HepG2 (cell line): ENCODE results near the gene DTX4. TPM values are rescaled to one million over a fixed set of nuclear protein-coding genes. Genes with fewer than 3 reads are reported as not detected.
"Not testable (repeated sequence)": the region's sequence is repeated elsewhere in the genome, so short reads cannot be mapped to it uniquely, and the experiment has no call there.

ENCODE experiments used
- ATAC-seq: fragments of 200-7000 bp; cut with Tn5 transposase; 3 replicates; pipeline ENCODE4 v1.9.1; 2020; ENCODE audit warnings: mild to moderate bottlenecking, moderate library complexity
- BruUV-seq: library from RNA; stranded (reverse); fragments of 400-500 nt; replicated peaks from 2 replicates; lab custom pipeline; 2021; lab: Mats Ljungman, UMichigan
- CTCF ChIA-PET: fragments of 300-600 bp; formaldehyde crosslinking; extraction: SDS; loops from one replicate; lab custom pipeline; 2021; ENCODE audit warnings: low total read pairs, inconsistent platforms, low intra/inter-chr PET ratio; lab: Yijun Ruan, JAX
- POLR2A ChIA-PET: fragments of 350-600 bp; sonication (Branson Sonifier 250); formaldehyde crosslinking; loops from one replicate; lab custom pipeline; 2020; ENCODE audit warnings: antibody characterized with exemption, inconsistent platforms; lab: Yijun Ruan, JAX
- DNase-seq: peaks from one replicate; pipeline ENCODE4 v3.0.0-alpha.2; 2015; ENCODE audit warnings: low spot score
- FAIRE-seq: peaks from 3 replicates; lab custom pipeline; 2011; peaks lifted over from hg19 to GRCh38; lab: Jason Lieb, UNC
- H2AFZ ChIP-seq: one replicate; pipeline ENCODE4 v1.6.1; 2011; ENCODE audit warnings: low read length, inconsistent platforms
- H3K27ac ChIP-seq: fragments of 300-600 bp; 3 replicates; pipeline ENCODE4 v1.8.0; 2011; ENCODE audit warnings: mixed run types, mild to moderate bottlenecking, mixed read lengths, low read length, inconsistent platforms; ENCODE audit not compliant: insufficient read depth; ENCODE audit errors: extremely low read length
- H3K27me3 ChIP-seq, 2 experiments: fragments of 200-600 bp in 1 of 2; 2 replicates in 1 of 2; 3 replicates in 1 of 2; pipeline versions ENCODE4 v1.6.0 to v1.8.0; 2011; ENCODE audit warnings: low read length in 2 of 2, mild to moderate bottlenecking in 2 of 2, moderate library complexity in 2 of 2, inconsistent platforms in 1 of 2; ENCODE audit not compliant: insufficient read depth in 2 of 2, control insufficient read depth in 1 of 2
- H3K36me3 ChIP-seq, 2 experiments: fragments of 200-600 bp in 1 of 2; replicated peaks in 1 of 2; 2 replicates in 1 of 2; 3 replicates in 1 of 2; pipeline versions ENCODE4 v1.5.1 to v1.8.0; 2011; ENCODE audit warnings: low read length in 2 of 2, inconsistent platforms in 1 of 2; ENCODE audit not compliant: insufficient read depth in 2 of 2, control insufficient read depth in 1 of 2
- H3K4me1 ChIP-seq: 2 replicates; pipeline ENCODE4 v1.5.1; 2012; ENCODE audit warnings: low read length, inconsistent platforms; ENCODE audit not compliant: insufficient read depth
- H3K4me2 ChIP-seq: 2 replicates; pipeline ENCODE4 v1.6.0; 2011; ENCODE audit warnings: low read depth, low read length, inconsistent platforms
- H3K4me3 ChIP-seq, 3 experiments: fragments of 200-600 bp in 1 of 3; sonication (generic), shearing (Covaris generic) in 1 of 3; replicated peaks in 1 of 3; 2 replicates each; pipeline ENCODE4 v1.5.1; 2011 to 2016; ENCODE audit warnings: low read length in 3 of 3, inconsistent platforms in 2 of 3, low read depth in 2 of 3, mild to moderate bottlenecking in 2 of 3, control low read depth in 1 of 3, mixed read lengths in 1 of 3; ENCODE audit not compliant: insufficient read depth in 1 of 3
- H3K79me2 ChIP-seq: one replicate; pipeline ENCODE4 v1.6.1; 2011; ENCODE audit warnings: low read length, inconsistent platforms; ENCODE audit not compliant: insufficient read depth
- H3K9ac ChIP-seq: 2 replicates; pipeline ENCODE4 v1.6.0; 2011; ENCODE audit warnings: mild to moderate bottlenecking, low read depth, low read length, inconsistent platforms; ENCODE audit not compliant: insufficient read depth
- H3K9me3 ChIP-seq: 2 replicates; pipeline ENCODE4 v1.5.1; 2012; ENCODE audit warnings: mild to moderate bottlenecking, low read length
- H4K20me1 ChIP-seq: 2 replicates; pipeline ENCODE4 v1.6.0; 2011; ENCODE audit warnings: inconsistent platforms, mild to moderate bottlenecking, low read length, moderate library complexity; ENCODE audit not compliant: insufficient read depth
- AKAP8 ChIP-seq: sonication (generic); formaldehyde crosslinking; IDR thresholded peaks from 2 replicates; pipeline ENCODE4 v1.5.1; 2020; ENCODE audit warnings: mild to moderate bottlenecking, missing genetic modification reagents
- SP4 ChIP-seq: sonication (generic); formaldehyde crosslinking; IDR thresholded peaks from 2 replicates; pipeline ENCODE4 v1.8.1; 2023; ENCODE audit warnings: mild to moderate bottlenecking, missing genetic modification reagents
- ZBTB7A ChIP-seq: sonication (generic); formaldehyde crosslinking; IDR thresholded peaks from 2 replicates; pipeline ENCODE4 v1.8.0; 2022; ENCODE audit warnings: mild to moderate bottlenecking, missing genetic modification reagents
- ZNF713 ChIP-seq: sonication (generic); formaldehyde crosslinking; IDR thresholded peaks from 2 replicates; pipeline ENCODE4 v1.4.0; 2020; ENCODE audit warnings: mild to moderate bottlenecking, missing genetic modification reagents
- ZNF841 ChIP-seq: sonication (generic); formaldehyde crosslinking; IDR thresholded peaks from 2 replicates; pipeline ENCODE4 v1.8.1; 2023; ENCODE audit warnings: missing genetic modification reagents, borderline replicate concordance
- WGBS: methylation state at CpG from one replicate; pipeline ENCODE4 v1.1.6; 2017; ENCODE audit warnings: low lambda C conversion rate; 5-methylcytosine and 5-hydroxymethylcytosine counted together
- in situ Hi-C: cut with HindIII; loops from 2 replicates; pipeline ENCODE4 v1.10.0; 2017; ENCODE audit warnings: low pct_unique_long_range_greater_than_20kb; ENCODE audit not compliant: extremely low pct_ligation_motif_present
- intact Hi-C: fragments of 100-400 bp; cut with micrococcal nuclease; formaldehyde crosslinking; loops from one replicate; pipeline ENCODE4 v1.10.0; 2022; ENCODE audit not compliant: unreplicated experiment
- polyA plus RNA-seq, 8 experiments: library from polyadenylated mRNA; depleted of rRNA in 3 of 8; stranded (reverse) in 7 of 8; unstranded in 1 of 8; fragments of >200 nt; fragmentation: Illumina TruSeq in 4 of 8; extraction: Trizol in 4 of 8; gene quantifications; 2 replicates each; pipeline versions ENCODE4 v1.2.1 to v1.2.3, GENCODE V29; 2011 to 2016; ENCODE audit warnings: low read depth in 4 of 8, missing spikeins in 1 of 8, mixed read lengths in 1 of 8; ENCODE audit not compliant: insufficient read depth in 1 of 8
- total RNA-seq, 5 experiments: library from RNA; depleted of rRNA; stranded (reverse); fragments of >200 nt; fragmentation: Illumina TruSeq; extraction: Trizol; gene quantifications; 2 replicates each; pipeline ENCODE4 v1.2.3, GENCODE V29; 2016; ENCODE audit warnings: low read depth in 1 of 5
- TF ChIP-seq, protein P1 (sequence below): sonication (generic); formaldehyde crosslinking; IDR thresholded peaks from 2 replicates; pipeline ENCODE4 v1.5.0; 2020; ENCODE audit warnings: mild to moderate bottlenecking, missing genetic modification reagents, moderate library complexity

The DTX4 gene
- total and polyA plus RNA-seq, 2 of the 13 experiments (the other 11 are each of a cell fraction or from before 2014, with no cell fraction given): 0.67 to 5.6 TPM

DNA sequence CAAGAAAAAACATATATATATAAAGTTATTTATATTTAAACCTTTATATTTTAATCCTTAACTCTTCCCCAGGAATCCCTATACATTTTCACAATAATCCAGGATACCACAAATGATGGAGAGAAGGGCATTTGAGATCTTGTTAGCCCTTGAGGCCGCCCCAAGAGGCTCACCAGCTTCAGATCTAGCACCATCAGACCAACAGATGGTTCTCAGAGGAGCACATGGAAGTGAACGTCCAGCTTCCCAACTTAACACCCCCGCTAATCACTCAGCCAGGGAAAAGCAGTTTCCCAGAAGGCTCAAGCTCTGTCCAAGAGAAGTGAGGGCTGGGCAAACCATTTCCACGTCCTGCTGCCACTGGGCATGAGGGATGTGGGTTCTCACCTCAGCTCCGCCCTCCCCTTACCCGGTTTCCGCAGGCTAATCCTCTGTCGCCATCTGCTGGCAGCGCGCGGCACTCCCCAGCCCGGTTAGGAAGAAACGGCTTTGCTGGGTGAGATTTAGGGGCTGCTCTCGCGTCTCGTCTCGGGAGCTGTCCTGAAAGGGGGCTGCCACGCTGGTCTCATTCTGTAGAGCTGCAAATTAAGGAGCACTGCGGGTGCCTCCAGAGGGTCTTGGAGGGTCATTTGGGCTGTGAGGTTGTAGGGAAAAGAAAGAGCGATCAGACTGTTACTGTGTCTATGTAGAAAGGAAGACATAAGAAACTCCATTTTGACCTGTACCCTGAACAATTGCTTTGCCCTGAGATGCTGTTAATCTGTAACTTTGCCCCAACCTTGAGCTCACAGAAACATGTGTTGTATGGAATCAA lies 36.1 kb upstream of the DTX4 start (continued):
- TF ChIP-seq, protein P1, sequence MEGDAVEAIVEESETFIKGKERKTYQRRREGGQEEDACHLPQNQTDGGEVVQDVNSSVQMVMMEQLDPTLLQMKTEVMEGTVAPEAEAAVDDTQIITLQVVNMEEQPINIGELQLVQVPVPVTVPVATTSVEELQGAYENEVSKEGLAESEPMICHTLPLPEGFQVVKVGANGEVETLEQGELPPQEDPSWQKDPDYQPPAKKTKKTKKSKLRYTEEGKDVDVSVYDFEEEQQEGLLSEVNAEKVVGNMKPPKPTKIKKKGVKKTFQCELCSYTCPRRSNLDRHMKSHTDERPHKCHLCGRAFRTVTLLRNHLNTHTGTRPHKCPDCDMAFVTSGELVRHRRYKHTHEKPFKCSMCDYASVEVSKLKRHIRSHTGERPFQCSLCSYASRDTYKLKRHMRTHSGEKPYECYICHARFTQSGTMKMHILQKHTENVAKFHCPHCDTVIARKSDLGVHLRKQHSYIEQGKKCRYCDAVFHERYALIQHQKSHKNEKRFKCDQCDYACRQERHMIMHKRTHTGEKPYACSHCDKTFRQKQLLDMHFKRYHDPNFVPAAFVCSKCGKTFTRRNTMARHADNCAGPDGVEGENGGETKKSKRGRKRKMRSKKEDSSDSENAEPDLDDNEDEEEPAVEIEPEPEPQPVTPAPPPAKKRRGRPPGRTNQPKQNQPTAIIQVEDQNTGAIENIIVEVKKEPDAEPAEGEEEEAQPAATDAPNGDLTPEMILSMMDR (CRISPR knock-in tag): peak; percentile 99
- no peak for TF ChIP-seq ZBTB7A (CRISPR knock-in tag)
- TF ChIP-seq ZNF841 (CRISPR knock-in tag): no peak
- TF ChIP-seq AKAP8 (CRISPR knock-in tag): no peak

DNA sequence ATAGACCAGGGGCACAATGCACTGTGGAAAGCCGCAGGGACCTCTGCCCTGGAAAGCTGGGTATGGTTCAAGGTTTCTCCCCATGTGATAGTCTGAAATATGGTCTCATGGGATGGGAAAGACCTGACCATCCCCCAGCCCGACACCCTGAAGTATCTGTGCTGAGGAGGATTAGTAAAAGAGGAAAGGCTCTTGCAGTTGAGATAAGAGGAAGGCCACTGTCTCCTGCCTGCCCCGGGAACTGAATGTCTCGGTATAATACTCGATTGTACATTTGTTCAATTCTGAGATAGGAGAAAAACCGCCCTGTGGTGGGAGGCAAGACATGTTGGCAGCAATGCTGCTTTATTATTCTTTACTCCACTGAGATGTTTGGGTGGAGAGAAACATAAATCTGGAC lies 35.4 kb upstream of the DTX4 start:
- H3K4me2 ChIP-seq: peak overlapping the region; percentile 66
- in situ Hi-C loops: loop anchor here (5.0 kb wide), 1 partner anchor 39 kb away; no protein-coding TSS in a partner anchor
- not testable (repeated sequence) for H3K27me3 ChIP-seq, FAIRE-seq, DNase-seq, BruUV-seq
- H2AFZ ChIP-seq: peak overlapping the region; percentile 78
- peak overlapping the region; percentile 57 for H3K27ac ChIP-seq
- POLR2A ChIA-PET: interaction anchor here (0.9 to 1.8 kb wide), 3 partner anchors 22 to 229 kb away, joined by 3 to 14 read pairs (median 5); partner anchors contain the start of gene FAM111B
- CTCF ChIA-PET: interaction anchor here (0.7 to 2.2 kb wide), 4 partner anchors 22 to 83 kb away, joined by 3 to 42 read pairs (median 6); no protein-coding TSS in a partner anchor
- 0 out of 2 replicates have a peak overlapping the region, but pooled peaks have one; percentile 34 for H3K9ac ChIP-seq
- TF ChIP-seq SP4 (CRISPR knock-in tag) (peak; percentile 18; the same call in 1 of the 2 replicates), ZNF713 (CRISPR knock-in tag) (0 out of 2 replicates have a peak, but pooled peaks have one; percentile 0)
- TF ChIP-seq, all 625 proteins: peak for 2; not testable (repeated sequence) for 623
- not testable (repeated sequence) for H3K4me3 ChIP-seq, H4K20me1 ChIP-seq, H3K36me3 ChIP-seq, ATAC-seq, H3K79me2 ChIP-seq
- peaks cover 12% of the 10 kb centered on the region for H3K4me1 ChIP-seq
- H3K9me3 ChIP-seq: peaks cover 10% of the 10 kb centered on the region
- 53% methylated on average over 6 of the region's 6 CpGs for WGBS
- intact Hi-C loops: loop anchor here (1.0 to 10.0 kb wide), 3 partner anchors 39 to 482 kb away; no protein-coding TSS in a partner anchor
